Measurements from ENCODE around the gene B4GALT7.
A peak's percentile ranks its signal among the peaks of the same experiment; 100 is the strongest.

B4GALT7 gene

GRCh38 chr5:177599731-177600507, at the start of gene B4GALT7:
TSS of gene B4GALT7 (plus strand) at chr5:177600132. CDS start at chr5:177600211, 79 bp downstream.
- peak; percentile 95 for DNase-seq (ENCODE audit: low spot score)
- no peak for TF ChIP-seq CTCF (IDR thresholded peaks at IDR 0.05; ENCODE audit: extremely low read depth, missing control alignments)

GRCh38 chr5:177552839-177553455, 47.0 kb upstream of the B4GALT7 start:
- no peak for TF ChIP-seq CTCF (IDR thresholded peaks at IDR 0.05; ENCODE audit: extremely low read depth, missing control alignments)
- DNase-seq (ENCODE audit: low spot score), result no peak

GRCh38 chr5:177553671-177554429, 46.1 kb upstream of the B4GALT7 start:
- TF ChIP-seq CTCF (IDR thresholded peaks at IDR 0.05; ENCODE audit: extremely low read depth, missing control alignments), result no peak
- DNase-seq (ENCODE audit: low spot score), result peak; percentile 81

GRCh38 chr5:177554474-177555111, 45.3 kb upstream of the B4GALT7 start, which contains the start of gene FAM193B:
TSS of gene FAM193B (minus strand) at chr5:177554563. CDS start at chr5:177554458, 105 bp downstream.
- peak; percentile 100 for DNase-seq (ENCODE audit: low spot score)

GRCh38 chr5:177555228-177555627, 44.7 kb upstream of the B4GALT7 start:
- no peak for TF ChIP-seq CTCF (IDR thresholded peaks at IDR 0.05; ENCODE audit: extremely low read depth, missing control alignments)
- no peak for DNase-seq (ENCODE audit: low spot score)

More at GRCh38 chr5:177554474-177555111, 45.3 kb upstream of the B4GALT7 start, which contains the start of gene FAM193B:
- TF ChIP-seq CTCF (IDR thresholded peaks at IDR 0.05; ENCODE audit: extremely low read depth, missing control alignments), result no peak

GRCh38 chr5:177555665-177556064, 44.3 kb upstream of the B4GALT7 start:
- DNase-seq (ENCODE audit: low spot score), result no peak
- TF ChIP-seq CTCF (IDR thresholded peaks at IDR 0.05; ENCODE audit: extremely low read depth, missing control alignments), result no peak
